ENCODE data around the gene PXDN. TPM values are rescaled to one million over a fixed set of nuclear protein-coding genes. Genes with fewer than 3 reads are reported as not detected.

The PXDN gene
- total and polyA plus RNA-seq, 2 donors (not counting 1 experiment from before 2014, with no cell fraction given): 0.21 to 1.4 TPM

DNA sequence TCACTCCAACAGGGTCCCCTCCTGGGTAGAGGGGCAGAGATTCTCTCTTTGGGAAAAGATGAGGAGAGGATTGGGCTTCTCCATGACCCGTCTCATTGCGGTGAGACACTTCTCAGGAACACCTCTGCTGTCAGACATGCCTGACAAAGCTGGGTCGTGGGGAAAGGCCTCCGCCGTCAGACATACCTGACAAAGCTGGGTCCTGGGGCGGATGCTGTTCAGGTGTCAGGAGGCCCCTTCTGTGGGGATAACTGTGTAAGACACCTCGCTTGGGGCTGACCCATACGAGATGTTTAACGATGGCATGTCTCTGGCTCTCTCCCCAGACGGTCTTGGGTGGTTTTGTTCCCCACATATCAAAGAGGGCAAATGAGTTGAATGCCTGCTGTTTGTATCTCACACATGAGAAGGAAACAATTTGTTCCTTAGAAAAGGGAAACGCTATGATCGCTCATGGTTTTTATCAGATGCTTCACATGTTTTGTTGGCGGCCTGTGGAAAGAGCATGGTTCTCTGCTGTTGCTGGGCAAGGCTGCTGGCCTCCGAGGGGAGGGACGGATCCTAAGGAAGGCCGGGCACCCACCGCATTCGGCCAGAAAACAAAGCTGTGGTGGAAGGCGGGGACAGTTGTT lies 40.8 kb upstream of the PXDN start:
- no peak overlapping the region for H2AFZ ChIP-seq (ENCODE audit: insufficient read depth, low read depth, low read length, poor library complexity, severe bottlenecking)
- Mint-ChIP-seq H3K4me3 (no peak overlapping the region), H3K9me3 (ENCODE audit: insufficient read depth) (no peaks in the 10 kb centered on the region), H3K27ac (no peak overlapping the region), H3K27me3 (peaks cover 8% of the 10 kb centered on the region), H3K4me1 (no peaks in the 10 kb centered on the region)
- no peak for ATAC-seq (ENCODE audit: low read depth)
- no peak overlapping the region for H3K4me2 ChIP-seq (replicated peaks; ENCODE audit: low read depth, low read length, poor library complexity, severe bottlenecking)
- DNase-seq: no peak
- H4K20me1 ChIP-seq (ENCODE audit: control insufficient read depth, insufficient read depth, low read length, poor library complexity, severe bottlenecking): no peaks in the 10 kb centered on the region
- CTCF ChIA-PET: no interaction called here
- intact Hi-C loops (cut with micrococcal nuclease): no loop called here
- H3K4me3 ChIP-seq (ENCODE audit: control extremely low read depth in 1 of 5, extremely low read depth in 1 of 5, insufficient read depth in 1 of 5, low read depth in 2 of 5, low read length in 4 of 5): no peak overlapping the region
- H3K27me3 ChIP-seq (replicated peaks in 1 of 4; ENCODE audit: control extremely low read depth in 1 of 4, control insufficient read depth in 3 of 4, insufficient read depth in 4 of 4, low read length in 3 of 4): no peaks in the 10 kb centered on the region
- POLR2A ChIA-PET: no interaction called here
- WGBS (ENCODE audit: insufficient coverage): 88% methylated on average over 18 of the region's 19 CpGs
- no peak overlapping the region for H3K9ac ChIP-seq (ENCODE audit: low read length)
- no peak overlapping the region for H3K27ac ChIP-seq (ENCODE audit: low read length in 2 of 2)
- H3K4me1 ChIP-seq (ENCODE audit: control insufficient read depth in 2 of 2, insufficient read depth in 2 of 2, low read length in 2 of 2): no peaks in the 10 kb centered on the region
- no peak for TF ChIP-seq EZH2 (IDR thresholded peaks at IDR 0.05; ENCODE audit: borderline replicate concordance, insufficient read depth, low read depth, low read length, poor library complexity, severe bottlenecking)
- TF ChIP-seq, protein P1, sequence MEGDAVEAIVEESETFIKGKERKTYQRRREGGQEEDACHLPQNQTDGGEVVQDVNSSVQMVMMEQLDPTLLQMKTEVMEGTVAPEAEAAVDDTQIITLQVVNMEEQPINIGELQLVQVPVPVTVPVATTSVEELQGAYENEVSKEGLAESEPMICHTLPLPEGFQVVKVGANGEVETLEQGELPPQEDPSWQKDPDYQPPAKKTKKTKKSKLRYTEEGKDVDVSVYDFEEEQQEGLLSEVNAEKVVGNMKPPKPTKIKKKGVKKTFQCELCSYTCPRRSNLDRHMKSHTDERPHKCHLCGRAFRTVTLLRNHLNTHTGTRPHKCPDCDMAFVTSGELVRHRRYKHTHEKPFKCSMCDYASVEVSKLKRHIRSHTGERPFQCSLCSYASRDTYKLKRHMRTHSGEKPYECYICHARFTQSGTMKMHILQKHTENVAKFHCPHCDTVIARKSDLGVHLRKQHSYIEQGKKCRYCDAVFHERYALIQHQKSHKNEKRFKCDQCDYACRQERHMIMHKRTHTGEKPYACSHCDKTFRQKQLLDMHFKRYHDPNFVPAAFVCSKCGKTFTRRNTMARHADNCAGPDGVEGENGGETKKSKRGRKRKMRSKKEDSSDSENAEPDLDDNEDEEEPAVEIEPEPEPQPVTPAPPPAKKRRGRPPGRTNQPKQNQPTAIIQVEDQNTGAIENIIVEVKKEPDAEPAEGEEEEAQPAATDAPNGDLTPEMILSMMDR (IDR thresholded peaks at IDR 0.05): no peak
- no peaks in the 10 kb centered on the region for H3K36me3 ChIP-seq (replicated peaks in 1 of 2; ENCODE audit: control extremely low read depth in 1 of 2, control insufficient read depth in 1 of 2, extremely low read depth in 1 of 2, insufficient read depth in 2 of 2, low read length in 1 of 2)
- H3K9me3 ChIP-seq (ENCODE audit: control extremely low read depth in 1 of 3, control insufficient read depth in 2 of 3, insufficient read depth in 1 of 3, low read length in 2 of 3): no peaks in the 10 kb centered on the region
- no peaks in the 10 kb centered on the region for H3K79me2 ChIP-seq (ENCODE audit: control insufficient read depth, insufficient read depth, low read length)

DNA sequence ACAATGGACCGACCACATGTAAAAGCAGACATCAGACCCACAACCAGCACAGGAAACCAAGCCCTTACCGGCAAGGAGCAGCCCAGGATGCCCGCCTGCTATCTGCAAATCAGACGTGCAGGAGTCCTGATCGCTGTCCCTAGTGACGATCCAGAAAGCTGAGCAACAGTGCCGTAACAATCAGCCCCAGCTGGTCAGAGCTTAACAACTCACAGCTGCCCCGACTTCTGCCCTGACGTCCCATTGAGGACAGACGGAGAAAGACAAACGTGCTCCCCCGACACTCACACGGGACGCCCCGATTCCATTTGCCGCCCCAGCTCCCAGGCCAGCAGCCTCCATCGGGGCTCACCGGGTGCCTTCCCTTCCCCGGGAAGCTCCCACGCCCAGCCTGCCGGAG lies 39.8 kb upstream of the PXDN start:
- no peaks in the 10 kb centered on the region for H3K79me2 ChIP-seq (ENCODE audit: control insufficient read depth, insufficient read depth, low read length)
- CTCF ChIA-PET: no interaction called here
- no peak overlapping the region for H3K27ac Mint-ChIP-seq

More for the DNA sequence above, 39.8 kb upstream of the PXDN start:
- POLR2A ChIA-PET: no interaction called here
- H3K36me3 ChIP-seq (replicated peaks in 1 of 2; ENCODE audit: control extremely low read depth in 1 of 2, control insufficient read depth in 1 of 2, extremely low read depth in 1 of 2, insufficient read depth in 2 of 2, low read length in 1 of 2): no peaks in the 10 kb centered on the region
- no peaks in the 10 kb centered on the region for H3K9me3 ChIP-seq (ENCODE audit: control extremely low read depth in 1 of 3, control insufficient read depth in 2 of 3, insufficient read depth in 1 of 3, low read length in 2 of 3)
- WGBS (ENCODE audit: insufficient coverage): 79% methylated on average over 19 of the region's 21 CpGs
- no peak overlapping the region for H3K4me2 ChIP-seq (replicated peaks; ENCODE audit: low read depth, low read length, poor library complexity, severe bottlenecking)
- H3K9ac ChIP-seq (ENCODE audit: low read length): no peak overlapping the region
- Mint-ChIP-seq H3K9me3 (ENCODE audit: insufficient read depth) (no peaks in the 10 kb centered on the region), H3K4me3 (no peak overlapping the region), H3K27me3 (peaks cover 8% of the 10 kb centered on the region), H3K4me1 (no peaks in the 10 kb centered on the region)
- no peak for DNase-seq
- intact Hi-C loops (cut with micrococcal nuclease): no loop called here
- TF ChIP-seq, protein P1 (IDR thresholded peaks at IDR 0.05): no peak
- no peak for TF ChIP-seq EZH2 (IDR thresholded peaks at IDR 0.05; ENCODE audit: borderline replicate concordance, insufficient read depth, low read depth, low read length, poor library complexity, severe bottlenecking)
- H3K27ac ChIP-seq (ENCODE audit: low read length in 2 of 2): no peak overlapping the region
- no peak overlapping the region for H3K4me3 ChIP-seq (ENCODE audit: control extremely low read depth in 1 of 5, extremely low read depth in 1 of 5, insufficient read depth in 1 of 5, low read depth in 2 of 5, low read length in 4 of 5)
- H3K27me3 ChIP-seq (replicated peaks in 1 of 4; ENCODE audit: control extremely low read depth in 1 of 4, control insufficient read depth in 3 of 4, insufficient read depth in 4 of 4, low read length in 3 of 4): no peaks in the 10 kb centered on the region
- no peak overlapping the region for H2AFZ ChIP-seq (ENCODE audit: insufficient read depth, low read depth, low read length, poor library complexity, severe bottlenecking)
- no peak for ATAC-seq (ENCODE audit: low read depth)
- no peaks in the 10 kb centered on the region for H4K20me1 ChIP-seq (ENCODE audit: control insufficient read depth, insufficient read depth, low read length, poor library complexity, severe bottlenecking)
- no peaks in the 10 kb centered on the region for H3K4me1 ChIP-seq (ENCODE audit: control insufficient read depth in 2 of 2, insufficient read depth in 2 of 2, low read length in 2 of 2)
